GM12874 (cell line): ENCODE results near the gene CREBZF.

Source experiments
- TF ChIP-seq, protein P1 (sequence below): IDR thresholded peaks from 2 replicates; pipeline ENCODE4 v1.5.1; 2011; ENCODE audit warnings: low read depth, mild to moderate bottlenecking, control low read depth, low read length, moderate library complexity; ENCODE audit not compliant: insufficient read depth

CREBZF gene

DNA sequence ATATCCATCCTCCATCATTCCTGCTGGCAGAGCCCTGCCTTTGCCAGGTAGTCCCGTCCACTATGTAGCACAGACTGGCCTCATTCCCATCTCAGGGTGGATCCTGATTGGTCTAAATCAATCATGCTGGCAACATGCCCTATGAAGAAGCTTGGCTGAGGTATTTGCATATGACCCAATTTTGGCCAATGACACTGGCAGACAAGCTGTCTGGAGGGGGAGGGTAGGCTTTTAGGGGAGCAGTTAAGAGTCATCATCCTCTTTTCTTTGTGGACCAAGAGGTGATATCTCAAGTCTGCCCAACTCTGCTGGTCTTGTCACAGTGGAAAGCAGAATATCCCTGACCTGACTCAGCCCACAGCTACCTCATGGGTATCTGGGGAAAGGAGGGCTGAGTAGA is 16.0 kb upstream of the CREBZF start:
- TF ChIP-seq, protein P1, sequence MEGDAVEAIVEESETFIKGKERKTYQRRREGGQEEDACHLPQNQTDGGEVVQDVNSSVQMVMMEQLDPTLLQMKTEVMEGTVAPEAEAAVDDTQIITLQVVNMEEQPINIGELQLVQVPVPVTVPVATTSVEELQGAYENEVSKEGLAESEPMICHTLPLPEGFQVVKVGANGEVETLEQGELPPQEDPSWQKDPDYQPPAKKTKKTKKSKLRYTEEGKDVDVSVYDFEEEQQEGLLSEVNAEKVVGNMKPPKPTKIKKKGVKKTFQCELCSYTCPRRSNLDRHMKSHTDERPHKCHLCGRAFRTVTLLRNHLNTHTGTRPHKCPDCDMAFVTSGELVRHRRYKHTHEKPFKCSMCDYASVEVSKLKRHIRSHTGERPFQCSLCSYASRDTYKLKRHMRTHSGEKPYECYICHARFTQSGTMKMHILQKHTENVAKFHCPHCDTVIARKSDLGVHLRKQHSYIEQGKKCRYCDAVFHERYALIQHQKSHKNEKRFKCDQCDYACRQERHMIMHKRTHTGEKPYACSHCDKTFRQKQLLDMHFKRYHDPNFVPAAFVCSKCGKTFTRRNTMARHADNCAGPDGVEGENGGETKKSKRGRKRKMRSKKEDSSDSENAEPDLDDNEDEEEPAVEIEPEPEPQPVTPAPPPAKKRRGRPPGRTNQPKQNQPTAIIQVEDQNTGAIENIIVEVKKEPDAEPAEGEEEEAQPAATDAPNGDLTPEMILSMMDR, result no peak

DNA sequence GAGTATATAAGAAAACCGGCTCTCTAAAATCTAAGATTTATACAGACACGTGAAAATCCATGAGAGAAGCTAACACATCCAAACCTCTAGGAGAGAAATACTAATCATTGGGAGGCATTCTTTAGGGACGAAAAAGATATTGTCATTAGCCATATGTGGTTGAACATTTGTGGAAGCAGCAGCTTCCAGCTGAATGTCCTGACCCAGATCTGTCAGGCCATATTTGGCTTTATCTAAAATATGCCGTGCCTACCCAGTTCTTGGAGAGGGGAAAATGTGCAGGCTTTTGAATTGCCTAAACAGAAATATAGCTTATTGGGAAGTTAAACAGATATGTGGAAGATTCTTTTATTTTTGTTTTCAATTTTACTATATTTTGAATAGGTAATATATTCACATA is 14.6 kb upstream of the CREBZF start:
- TF ChIP-seq, protein P1, result no peak

GRCh38 chr11:85673393-85673792 is 8.5 kb upstream of the CREBZF start:
- TF ChIP-seq, protein P1, result no peak

- TF ChIP-seq, protein P1, result no peak
Observed at GRCh38 chr11:85672105-85672902, 7.4 kb upstream of the CREBZF start.

- TF ChIP-seq, protein P1, result no peak
Observed at GRCh38 chr11:85668157-85668556, 3.2 kb upstream of the CREBZF start.

- TF ChIP-seq, protein P1, result no peak
Observed at GRCh38 chr11:85666687-85667086, 1.8 kb upstream of the CREBZF start.

GRCh38 chr11:85665733-85666132 is 804 bp upstream of the CREBZF start:
- TF ChIP-seq, protein P1, result no peak
